Measurements from ENCODE around the gene SYNE2.

SYNE2 gene

DNA sequence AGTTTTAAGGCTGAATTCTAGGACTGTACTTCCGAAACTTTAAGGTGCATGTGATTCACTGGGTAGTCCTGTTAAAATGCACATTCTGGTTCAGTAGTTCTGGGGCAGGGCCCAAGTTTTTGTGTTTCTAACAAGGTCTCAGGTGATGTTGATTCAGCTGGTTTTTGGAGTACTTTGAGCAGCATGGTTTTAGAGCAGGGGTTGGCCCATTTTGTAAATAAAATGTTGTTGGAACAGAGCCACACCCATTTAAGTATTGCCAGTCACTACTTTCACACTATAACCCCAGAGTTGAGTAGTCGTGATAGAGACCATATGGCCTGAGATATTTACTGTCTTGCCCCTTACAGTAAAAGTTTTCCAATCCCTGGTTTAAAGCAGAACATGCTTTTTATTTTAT is 111.3 kb downstream of the SYNE2 start:
- DNase-seq (ENCODE audit: low spot score), result no peak

DNA sequence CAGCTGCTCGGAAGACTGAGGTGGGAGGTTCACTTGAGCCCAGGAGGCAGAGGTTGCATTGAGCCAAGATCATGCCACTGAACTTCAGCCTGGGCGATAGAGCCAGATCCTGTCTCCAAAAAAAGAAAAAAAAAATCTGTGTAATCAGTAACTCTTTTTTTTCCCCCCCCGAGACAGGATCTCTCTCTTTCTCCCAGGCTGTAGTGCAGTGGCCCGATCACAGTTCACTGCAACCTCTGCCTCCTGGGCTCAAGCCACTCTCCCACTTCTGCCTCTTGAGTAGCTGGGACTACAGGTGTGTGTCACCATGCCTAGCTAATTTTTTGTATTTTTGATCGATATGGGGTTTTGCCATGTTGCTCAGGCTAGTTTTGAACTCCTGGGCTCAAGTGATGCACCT is 113.6 kb downstream of the SYNE2 start:
- DNase-seq (ENCODE audit: low spot score), result no peak

DNA sequence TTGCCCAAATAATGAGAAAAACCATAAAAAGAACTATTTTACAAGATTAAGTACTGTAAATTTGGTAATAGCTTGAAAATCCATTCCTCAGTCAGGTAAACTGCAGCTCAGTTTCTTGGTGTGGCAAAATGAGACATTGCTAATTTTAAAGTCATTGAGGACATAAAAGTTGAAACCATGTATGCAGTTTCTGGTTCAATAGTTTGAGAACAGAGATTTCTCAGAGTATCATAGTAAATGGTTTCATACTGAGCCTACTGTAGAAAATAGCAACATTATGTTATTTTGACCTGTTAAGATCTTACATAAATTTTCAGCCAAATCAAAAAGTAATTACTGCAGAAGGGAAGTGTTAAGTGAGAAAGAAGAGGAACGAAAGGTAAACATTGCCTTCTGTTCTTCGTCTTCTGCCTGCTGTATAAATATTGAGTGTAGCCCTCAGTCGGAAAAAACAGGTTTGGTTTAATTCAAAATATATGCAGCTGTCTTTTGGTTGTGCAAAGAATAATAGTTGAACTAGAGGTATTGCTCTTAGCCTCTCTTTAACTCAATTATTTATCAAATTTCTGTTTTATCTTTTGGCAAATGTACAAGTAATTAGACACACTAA is 119.6 kb downstream of the SYNE2 start:
- DNase-seq (ENCODE audit: low spot score), result no peak

DNA sequence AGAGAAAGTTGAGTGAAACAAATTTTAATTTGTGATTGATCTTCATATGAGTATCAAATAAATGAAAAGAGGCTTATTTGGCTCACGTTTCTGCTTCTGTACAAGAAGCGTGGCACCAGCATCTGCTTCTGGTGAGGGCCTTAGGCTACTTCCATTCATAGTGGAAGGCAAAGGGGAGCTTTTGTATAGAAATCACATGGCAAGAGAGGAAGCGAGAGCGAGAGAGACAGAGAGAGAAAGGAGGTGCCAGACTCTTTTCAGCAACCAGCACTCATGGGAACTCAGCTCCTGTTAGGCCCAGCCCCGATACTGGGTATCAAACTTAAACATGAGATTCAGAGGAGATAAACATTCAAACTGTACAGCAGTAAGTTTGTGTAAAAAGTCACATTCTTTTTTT is 121.4 kb downstream of the SYNE2 start:
- DNase-seq (ENCODE audit: low spot score), result no peak

DNA sequence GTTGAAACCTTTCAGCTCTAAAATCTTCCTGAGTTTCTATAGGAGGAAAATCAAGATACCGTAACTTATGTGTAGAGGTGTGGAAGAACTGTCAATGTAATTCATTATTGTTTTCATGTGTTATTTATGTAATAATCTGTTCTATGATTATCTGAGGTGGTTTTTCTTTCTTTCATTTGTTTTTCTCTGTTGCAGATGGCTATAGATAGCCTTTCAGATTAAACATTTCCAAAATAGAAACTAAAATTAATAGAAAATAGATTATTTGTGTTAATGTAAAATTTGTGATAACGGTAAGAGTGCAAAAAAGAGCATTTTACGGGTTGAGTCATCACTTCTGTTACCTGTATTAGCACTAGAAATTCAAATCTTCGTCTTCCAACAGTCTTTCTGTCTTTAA is 128.8 kb downstream of the SYNE2 start:
- no peak for DNase-seq (ENCODE audit: low spot score)

DNA sequence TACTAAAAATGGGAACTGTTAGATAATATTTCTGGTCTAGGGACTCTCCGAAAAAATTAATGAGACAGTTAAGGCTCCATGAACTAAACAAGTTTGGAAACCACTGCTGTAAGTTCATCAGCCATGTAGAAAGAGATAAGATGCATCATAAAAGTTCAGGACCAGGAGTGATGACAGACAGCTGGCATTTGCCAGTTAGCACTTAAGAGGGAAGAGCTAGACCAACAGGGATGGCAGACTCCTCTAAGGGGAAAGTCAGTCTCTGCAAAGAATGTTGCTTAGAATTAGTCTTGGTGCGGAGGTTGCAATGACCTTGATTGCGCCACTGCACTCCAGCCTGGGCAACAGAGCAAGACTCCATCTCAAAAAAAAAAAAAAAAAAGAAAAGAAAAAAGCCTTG is 129.4 kb downstream of the SYNE2 start:
- DNase-seq (ENCODE audit: low spot score), result no peak

DNA sequence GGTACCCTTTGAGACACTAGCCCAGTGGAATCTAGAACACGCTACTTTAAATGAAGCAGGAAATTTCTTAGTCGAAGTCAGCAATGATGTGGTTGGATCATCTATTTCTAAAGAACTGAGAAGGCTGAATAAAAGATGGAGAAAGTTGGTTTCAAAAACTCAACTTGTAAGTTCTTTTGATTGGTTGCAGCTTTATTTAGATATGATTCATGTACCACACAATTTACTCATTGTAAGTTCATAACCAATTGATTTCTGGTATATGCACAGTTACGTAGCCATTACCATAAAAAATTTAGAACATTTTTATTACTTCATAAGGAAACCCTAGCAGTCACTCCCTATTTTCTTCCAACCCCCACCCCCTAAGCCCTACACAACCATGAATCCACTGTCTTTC is 129.8 kb downstream of the SYNE2 start:
- DNase-seq (ENCODE audit: low spot score), result no peak

DNA sequence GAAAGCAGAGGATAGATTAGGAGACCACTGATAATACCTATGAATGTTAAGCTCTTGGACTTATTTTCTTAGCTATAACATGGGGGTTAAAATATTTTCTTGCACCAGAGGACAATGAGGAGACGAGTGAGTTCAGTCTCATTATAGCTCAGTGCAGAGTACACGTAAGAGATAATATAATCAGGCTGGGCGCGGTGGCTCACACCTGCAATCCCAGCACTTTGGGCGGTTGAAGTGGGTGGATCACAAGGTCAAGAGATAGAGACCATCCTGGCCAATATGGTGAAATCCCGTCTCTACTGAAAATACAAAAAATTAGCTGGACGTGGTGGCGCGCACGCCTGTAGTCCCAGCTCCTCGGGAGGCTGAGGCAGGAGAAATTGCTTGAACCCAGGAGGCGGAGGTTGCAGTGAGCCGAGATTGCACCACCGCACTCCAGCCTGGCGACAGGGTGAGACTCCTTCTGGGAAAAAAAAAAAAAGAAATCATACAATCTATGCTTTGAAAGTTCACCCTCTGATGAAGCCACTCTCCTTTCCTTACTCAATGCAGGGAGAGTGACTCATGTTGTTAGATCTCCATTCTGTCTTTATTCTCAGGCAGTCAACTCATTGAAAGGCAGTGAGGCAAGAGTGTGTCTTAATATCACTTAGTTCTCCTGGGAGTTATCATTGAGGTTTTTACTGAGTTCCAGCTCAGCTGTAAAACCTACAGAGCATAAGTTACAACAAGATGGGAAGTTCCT is 134.2 kb downstream of the SYNE2 start:
- DNase-seq (ENCODE audit: low spot score), result no peak

DNA sequence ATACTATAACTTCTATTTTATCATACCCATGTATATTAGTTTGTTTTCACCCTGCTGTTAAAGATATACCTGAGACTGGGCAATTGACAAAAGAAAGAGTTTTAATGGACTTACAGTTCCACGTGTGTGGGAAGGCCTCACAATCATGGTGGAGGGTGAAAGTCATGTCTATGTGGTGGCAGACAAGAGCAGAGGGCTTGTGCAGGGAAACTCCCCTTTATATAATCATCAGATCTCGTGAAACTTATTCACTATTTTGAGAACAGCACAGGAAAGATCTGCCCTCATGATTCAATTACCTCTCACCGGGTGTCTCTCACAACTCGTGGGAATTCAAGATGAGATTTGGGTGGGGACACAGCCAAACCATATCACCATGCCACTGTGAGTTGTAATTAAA is 135.8 kb downstream of the SYNE2 start:
- no peak for DNase-seq (ENCODE audit: low spot score)

DNA sequence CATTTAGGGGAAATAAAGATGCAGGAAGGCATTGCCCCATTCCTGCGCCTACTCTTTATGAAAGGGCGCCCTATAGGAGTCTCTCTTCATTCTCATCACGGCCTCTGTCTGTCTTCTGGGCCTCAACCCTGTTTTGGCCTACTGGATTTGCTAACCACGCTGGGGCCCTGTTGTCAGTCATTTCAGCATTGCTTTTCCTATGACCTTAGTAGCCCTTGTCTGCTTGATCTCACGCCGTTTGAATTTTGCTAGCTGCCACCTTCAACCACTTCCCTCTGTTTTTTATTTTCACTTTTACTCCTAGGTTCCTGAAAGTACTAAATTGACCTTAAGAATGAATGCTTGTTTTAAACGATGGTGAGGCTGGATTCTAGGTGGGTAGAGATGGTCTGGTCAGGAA is 139.0 kb downstream of the SYNE2 start:
- DNase-seq (ENCODE audit: low spot score), result no peak

DNA sequence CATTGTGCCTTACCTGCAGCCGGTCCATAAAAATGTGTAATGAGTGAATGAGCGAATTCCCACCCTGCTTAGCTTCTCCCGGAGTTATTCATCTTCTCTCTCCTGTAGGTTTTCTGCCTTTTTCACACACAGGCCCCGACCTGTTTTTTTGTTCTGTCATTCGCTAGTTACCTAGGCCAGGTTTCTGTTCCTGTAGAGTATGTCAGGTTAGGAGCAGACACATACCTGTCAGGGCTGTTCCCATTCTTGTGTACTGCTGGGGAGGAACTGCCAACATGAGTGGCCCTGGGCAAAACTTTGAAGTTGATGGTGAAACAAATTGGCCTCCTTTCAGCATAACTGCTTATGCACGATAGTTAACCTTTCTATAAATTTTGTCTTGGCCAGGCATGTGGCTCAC is 140.1 kb downstream of the SYNE2 start:
- no peak for DNase-seq (ENCODE audit: low spot score)

DNA sequence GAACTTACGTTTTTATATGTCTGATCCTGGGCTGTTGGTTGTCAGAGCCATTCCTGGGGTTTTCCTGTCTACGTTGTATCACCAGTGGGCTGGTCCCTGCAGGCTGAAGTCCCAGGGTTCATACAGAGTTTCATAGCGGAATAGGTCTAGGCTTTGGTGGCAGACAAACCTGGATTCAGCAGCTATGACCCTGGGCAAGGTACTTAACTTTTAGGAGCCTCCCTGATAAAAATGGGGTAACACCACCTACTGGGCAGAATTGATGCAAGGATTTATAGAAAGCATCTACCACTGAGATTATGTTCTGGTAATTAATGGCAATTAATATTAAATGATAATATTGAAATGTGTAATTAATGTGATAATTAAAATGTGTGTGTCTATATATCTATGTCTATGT is 141.2 kb downstream of the SYNE2 start:
- DNase-seq (ENCODE audit: low spot score), result no peak

DNA sequence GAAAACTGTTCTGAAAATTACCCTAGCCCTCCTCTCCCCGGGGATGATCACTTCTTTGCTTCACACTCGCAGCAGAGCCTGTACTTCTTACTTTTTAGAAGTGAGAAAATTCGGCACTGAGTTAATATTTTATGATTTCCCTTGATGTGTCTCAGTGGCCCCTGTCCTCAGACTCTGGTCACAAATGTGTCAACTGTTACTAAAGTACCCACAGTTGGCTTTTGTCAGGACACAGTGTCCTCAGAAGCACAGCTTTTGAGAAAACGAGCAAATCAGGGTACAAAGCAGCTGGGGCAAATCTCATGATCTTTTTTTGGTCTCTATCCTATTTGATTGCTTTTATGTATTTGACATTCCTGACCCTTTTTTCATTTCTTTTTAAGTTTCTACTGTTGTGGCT is 142.5 kb downstream of the SYNE2 start:
- DNase-seq (ENCODE audit: low spot score), result no peak

DNA sequence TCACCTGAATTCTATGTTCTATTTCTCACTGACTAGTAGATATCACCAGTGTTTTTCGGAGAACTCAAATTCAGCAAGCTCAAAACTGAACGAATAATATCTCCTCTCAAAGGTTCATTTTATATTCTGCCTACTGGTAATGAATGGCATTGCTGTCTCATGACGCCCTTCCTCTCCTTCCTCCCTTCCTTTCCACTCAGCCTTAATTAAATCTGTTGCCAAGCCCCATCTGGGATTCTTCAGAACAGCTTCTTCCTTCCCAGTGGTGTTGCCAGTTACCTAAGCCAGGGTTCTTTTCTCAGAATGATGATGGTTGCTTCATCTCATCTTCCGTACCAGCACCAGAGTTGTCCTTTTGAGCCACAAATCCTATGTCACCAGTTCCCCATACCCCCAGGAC is 143.2 kb downstream of the SYNE2 start:
- no peak for DNase-seq (ENCODE audit: low spot score)

DNA sequence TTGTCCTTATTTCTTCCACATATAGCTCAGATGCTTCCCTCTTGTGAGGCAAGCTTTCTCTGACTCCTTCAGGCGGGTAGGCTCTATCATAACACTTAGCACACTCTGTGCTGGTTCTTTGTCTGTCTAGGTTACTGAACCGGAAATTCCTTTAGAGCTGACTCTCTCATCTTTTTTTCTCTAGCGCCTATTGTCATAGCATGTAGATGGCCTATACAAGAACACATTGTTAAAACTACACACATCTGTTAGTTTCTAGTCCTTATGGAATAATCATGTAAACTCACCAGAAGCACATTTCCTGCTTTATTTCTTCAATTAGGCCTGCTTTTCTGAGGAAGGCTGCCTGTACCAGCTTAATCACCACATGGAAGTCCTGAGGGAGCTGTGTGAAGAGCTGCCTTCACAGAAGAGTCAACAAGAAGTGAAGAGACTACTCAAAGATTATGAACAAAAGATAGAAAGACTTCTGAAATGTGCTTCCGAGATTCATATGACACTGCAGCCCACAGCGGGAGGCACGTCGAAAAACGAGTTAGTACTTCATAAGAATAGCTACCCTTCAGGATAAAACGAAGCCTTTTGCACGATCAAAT is 143.9 kb downstream of the SYNE2 start:
- DNase-seq (ENCODE audit: low spot score), result no peak

DNA sequence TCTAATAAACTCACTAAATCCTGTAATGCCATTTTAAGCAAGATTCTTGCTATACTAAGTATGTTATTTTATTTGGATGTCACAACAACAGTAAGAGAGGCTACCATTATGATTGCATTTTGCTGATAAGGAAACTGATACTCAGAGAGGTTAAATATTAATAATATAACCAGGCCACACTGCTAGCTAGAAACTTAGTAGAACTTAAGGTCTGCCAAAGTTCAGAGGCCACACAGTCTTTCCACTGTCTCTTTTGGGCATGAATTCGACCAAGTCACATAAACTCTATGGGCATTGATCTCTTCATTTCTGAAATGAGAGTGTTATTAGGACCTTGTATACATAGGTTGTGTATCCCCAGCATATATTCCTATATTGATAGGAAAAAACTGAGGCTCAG is 147.9 kb downstream of the SYNE2 start:
- no peak for DNase-seq (ENCODE audit: low spot score)

DNA sequence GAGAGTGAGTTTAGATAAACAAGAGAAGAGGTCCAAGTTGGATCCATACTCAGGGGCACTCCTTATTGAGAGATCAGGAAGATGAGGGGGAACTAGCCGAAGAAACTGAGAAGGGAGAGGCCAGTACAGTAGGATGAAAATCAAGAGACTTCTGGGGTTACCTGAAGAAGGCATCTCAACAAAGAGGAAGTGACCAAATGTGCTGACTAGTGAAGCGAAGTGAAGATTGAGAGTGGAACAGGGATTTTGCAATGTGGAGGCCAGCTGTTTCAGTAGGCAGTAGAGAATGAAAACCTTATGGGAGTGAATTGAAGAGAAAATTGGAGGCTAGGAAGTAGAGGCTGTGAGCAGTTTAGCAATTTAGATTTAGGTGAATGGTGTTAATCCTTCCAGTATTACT is 153.0 kb downstream of the SYNE2 start:
- no peak for DNase-seq (ENCODE audit: low spot score)

DNA sequence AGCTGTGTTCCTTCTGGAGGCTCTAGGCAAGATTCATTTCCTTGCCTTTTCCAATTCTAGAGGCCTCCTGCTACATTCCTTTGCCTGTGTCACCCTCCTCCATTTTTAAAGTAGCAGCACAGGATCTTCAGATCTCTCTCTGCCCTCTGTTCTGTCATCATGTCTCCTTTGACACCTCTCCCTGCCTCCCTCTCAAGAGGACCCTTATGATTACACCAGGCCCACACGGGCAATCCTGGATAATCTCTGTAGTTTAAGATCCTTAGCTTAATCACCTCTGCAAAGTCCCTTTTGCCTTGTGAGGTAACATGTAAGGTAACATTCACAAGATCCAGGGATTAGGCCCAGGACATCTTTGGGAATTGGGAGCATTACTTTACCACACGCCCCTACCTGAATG is 155.2 kb downstream of the SYNE2 start:
- DNase-seq (ENCODE audit: low spot score), result no peak

DNA sequence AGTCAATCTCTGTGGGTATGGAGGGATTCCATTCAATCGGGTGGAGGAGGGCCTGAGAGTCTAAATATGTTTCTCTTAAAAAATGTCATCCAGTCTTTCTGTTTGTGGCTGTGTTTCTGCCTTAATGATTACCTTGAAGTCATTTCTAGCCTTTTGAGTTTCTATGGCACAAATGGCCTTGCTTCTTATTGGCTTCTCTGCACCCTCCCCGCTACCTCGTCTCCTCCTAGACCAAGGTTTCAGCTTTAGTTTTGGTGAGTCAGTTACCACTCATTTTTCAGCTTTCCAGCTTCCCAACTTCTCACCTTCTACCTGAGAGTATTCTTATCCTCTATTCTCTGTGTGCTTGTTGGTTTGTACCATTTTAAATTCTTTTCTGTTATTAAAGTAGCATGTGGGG is 159.2 kb downstream of the SYNE2 start:
- DNase-seq (ENCODE audit: low spot score), result no peak

DNA sequence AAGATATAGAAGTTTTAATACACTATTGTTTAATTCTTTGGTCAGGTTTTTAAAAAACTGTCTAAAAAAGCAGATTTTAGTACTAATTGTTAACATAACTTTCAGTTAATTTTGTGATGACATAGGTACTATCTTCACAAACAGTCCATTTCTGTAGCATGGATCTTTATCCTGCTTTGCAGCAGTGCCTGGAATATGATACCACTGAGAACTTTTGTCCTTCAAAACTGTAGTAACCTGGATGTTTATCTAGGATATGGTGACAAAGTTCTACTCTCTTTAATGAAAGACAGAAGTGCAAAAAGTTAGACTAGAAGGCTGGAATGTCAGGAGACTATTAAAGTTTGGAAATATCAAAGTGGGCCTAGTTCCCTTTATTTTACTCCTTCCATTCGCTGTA is 159.9 kb downstream of the SYNE2 start:
- DNase-seq (ENCODE audit: low spot score), result no peak

DNA sequence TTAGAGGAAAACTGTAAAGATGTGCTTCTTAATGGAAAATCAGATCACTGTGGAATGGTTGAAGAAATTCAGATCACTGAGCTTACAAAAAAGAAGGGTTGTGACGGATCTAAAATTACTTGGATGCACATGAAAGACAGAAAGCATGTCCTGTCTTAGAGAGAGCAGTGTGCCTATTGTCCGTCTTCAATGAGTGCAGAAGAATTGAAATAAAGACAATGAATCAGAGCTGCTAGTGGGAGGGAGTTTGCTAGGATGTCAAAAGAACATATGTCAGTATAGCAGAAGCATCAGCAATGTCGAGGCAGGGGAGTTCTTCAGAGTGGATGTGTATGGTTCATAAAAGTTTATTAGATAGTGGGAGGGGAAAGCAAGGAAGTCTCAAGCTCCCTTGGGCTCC is 172.7 kb downstream of the SYNE2 start:
- no peak for DNase-seq (ENCODE audit: low spot score)

DNA sequence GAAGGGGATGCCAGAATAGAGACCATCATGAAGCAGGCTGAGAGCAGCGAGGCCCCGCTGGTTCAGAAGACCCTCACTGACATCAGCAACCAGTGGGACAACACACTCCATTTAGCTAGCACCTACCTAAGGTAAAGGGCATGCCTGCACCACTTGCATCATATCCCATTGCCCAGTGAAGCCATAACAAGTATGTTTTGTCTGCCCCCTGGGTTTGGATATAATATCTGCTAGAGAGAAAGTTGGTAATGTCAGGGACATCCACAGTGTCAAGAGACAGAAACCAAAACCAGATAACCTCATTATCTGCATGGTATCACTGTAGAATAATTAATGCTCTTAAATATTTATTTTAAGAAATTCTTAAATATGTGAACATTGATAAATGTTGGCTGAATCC is 173.8 kb downstream of the SYNE2 start:
- no peak for DNase-seq (ENCODE audit: low spot score)

DNA sequence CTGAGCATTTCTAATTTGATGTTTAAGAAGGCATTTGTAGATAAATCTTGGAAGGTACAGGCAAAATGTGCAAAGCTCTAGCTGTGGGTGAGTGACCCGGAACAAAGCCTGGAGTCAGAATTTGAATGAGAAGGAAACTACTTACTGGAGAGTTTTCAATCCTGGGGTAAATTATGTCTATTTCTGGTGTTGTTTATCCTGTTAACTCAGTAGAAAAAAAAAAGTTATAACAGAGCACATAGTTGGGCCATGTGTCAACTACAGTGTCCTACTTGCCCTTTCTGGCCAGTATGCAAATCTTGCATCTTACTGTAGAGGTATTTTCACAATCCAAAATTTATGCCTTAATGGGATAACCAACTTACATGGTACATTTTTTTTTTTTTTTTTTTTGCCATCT is 182.3 kb downstream of the SYNE2 start:
- no peak for DNase-seq (ENCODE audit: low spot score)

All from HuH-7.5 (cell line).